Activated CD8-positive, alpha-beta T cell treated with anti-CD3 and anti-CD28 coated beads for 36 hours (primary cell): Measurements from ENCODE around the gene HDAC5. TPM values are rescaled to one million over a fixed set of nuclear protein-coding genes. Genes with fewer than 3 reads are reported as not detected.

Source experiments
- ATAC-seq: fragments of 200-7000 bp; cut with Tn5 transposase; one replicate; pipeline ENCODE4 v1.10.0; 2021; ENCODE audit warnings: mild to moderate bottlenecking, moderate library complexity
- CTCF ChIA-PET: fragments of 350-600 bp; sonication (Branson Sonifier 250); formaldehyde crosslinking; loops from one replicate; lab custom pipeline; 2021; ENCODE audit warnings: antibody characterized with exemption; lab: Charles Lee
- POLR2A ChIA-PET: fragments of 350-600 bp; sonication (Branson Sonifier 250); formaldehyde crosslinking; loops from one replicate; lab custom pipeline; 2021; ENCODE audit warnings: antibody characterized with exemption; lab: Charles Lee
- DNase-seq: peaks from one replicate; pipeline ENCODE4 v3.0.0-alpha.2; 2020
- H3K27ac Mint-ChIP-seq: one replicate; pipeline ENCODE4 v1.8.0; 2021; ENCODE audit warnings: mild to moderate bottlenecking, mixed read lengths
- H3K27me3 Mint-ChIP-seq: one replicate; pipeline ENCODE4 v1.8.0; 2021; ENCODE audit warnings: mixed read lengths
- H3K36me3 Mint-ChIP-seq: one replicate; pipeline ENCODE4 v1.8.0; 2021; ENCODE audit warnings: low read depth, mixed read lengths
- H3K4me1 Mint-ChIP-seq: one replicate; pipeline ENCODE4 v1.8.0; 2021; ENCODE audit warnings: low read depth, mixed read lengths
- H3K4me3 Mint-ChIP-seq: one replicate; pipeline ENCODE4 v1.8.0; 2021; ENCODE audit warnings: mild to moderate bottlenecking, moderate library complexity, mixed read lengths
- H3K9me3 Mint-ChIP-seq: one replicate; pipeline ENCODE4 v1.8.0; 2021; ENCODE audit warnings: mixed read lengths
- CTCF ChIP-seq: fragments of 200-600 bp; IDR thresholded peaks from one replicate; pipeline ENCODE4 v1.8.0; 2022; ENCODE audit warnings: antibody characterized with exemption, mild to moderate bottlenecking
- intact Hi-C: fragments of 100-400 bp; cut with micrococcal nuclease; formaldehyde crosslinking; loops from one replicate; pipeline ENCODE4 v1.10.0; 2022
- total RNA-seq, 2 experiments: library from RNA; stranded (reverse); gene quantifications; one replicate each; pipeline ENCODE4 v1.2.3, GENCODE V29; 2021

Gene HDAC5
- total RNA-seq, 2 experiments from 2014 or later, result 19.1 to 19.3 TPM

GRCh38 chr17:44074911-44075285 is 48.5 kb downstream of the HDAC5 start:
- no peak for TF ChIP-seq CTCF
- no peaks in the 10 kb centered on the region for H3K9me3 Mint-ChIP-seq
- peaks cover 1% of the 10 kb centered on the region for H3K36me3 Mint-ChIP-seq
- DNase-seq (no peak), ATAC-seq (no peak)
- intact Hi-C loops, result loop anchor here (10.0 kb wide), 1 partner anchor 50 kb away; the partner anchor contains the start of gene HDAC5
- peaks cover 15% of the 10 kb centered on the region for H3K4me1 Mint-ChIP-seq
- H3K4me3 Mint-ChIP-seq, result no peak overlapping the region
- H3K27me3 Mint-ChIP-seq, result no peaks in the 10 kb centered on the region
- no peak overlapping the region for H3K27ac Mint-ChIP-seq
- ChIA-PET POLR2A (interaction anchor here (0.8 kb wide), 1 partner anchor 9 kb away, joined by 3 read pairs; no protein-coding TSS in a partner anchor), CTCF (interaction anchor here (2.7 kb wide), 1 partner anchor 10 kb away, joined by 17 read pairs; no protein-coding TSS in a partner anchor)

- TF ChIP-seq CTCF, result no peak
- intact Hi-C loops, result loop anchor here (10.0 kb wide), 1 partner anchor 50 kb away; the partner anchor contains the start of gene HDAC5
- Mint-ChIP-seq H3K9me3 (no peaks in the 10 kb centered on the region), H3K27me3 (no peaks in the 10 kb centered on the region), H3K27ac (no peak overlapping the region), H3K4me3 (no peak overlapping the region), H3K36me3 (peaks cover 1% of the 10 kb centered on the region), H3K4me1 (peaks cover 17% of the 10 kb centered on the region)
- DNase-seq, result no peak
- ChIA-PET CTCF (interaction anchor here (2.7 kb wide), 1 partner anchor 10 kb away, joined by 17 read pairs; no protein-coding TSS in a partner anchor), POLR2A (interaction anchor here (0.8 kb wide), 1 partner anchor 10 kb away, joined by 3 read pairs; no protein-coding TSS in a partner anchor)
- ATAC-seq, result no peak
Observed at GRCh38 chr17:44074231-44074910, 49.1 kb downstream of the HDAC5 start.

GRCh38 chr17:44071772-44072171 is 51.7 kb downstream of the HDAC5 start:
- CTCF ChIA-PET, result interaction anchor here (0.9 to 1.2 kb wide), 2 partner anchors 49 to 51 kb away, joined by 3 to 4 read pairs; partner anchors contain the start of gene HDAC5
- Mint-ChIP-seq H3K9me3 (no peaks in the 10 kb centered on the region), H3K27ac (peak overlapping the region; percentile 30), H3K36me3 (peaks cover 3% of the 10 kb centered on the region), H3K4me3 (peak overlapping the region; percentile 84), H3K27me3 (no peaks in the 10 kb centered on the region), H3K4me1 (peaks cover 27% of the 10 kb centered on the region)
- TF ChIP-seq CTCF, result no peak
- intact Hi-C loops, result loop anchor here (10.0 kb wide), 1 partner anchor 53 kb away; the partner anchor contains the start of gene HDAC5
- POLR2A ChIA-PET, result interaction anchor here (1.3 to 2.3 kb wide), 2 partner anchors 16 to 17 kb away, joined by 3 to 8 read pairs; no protein-coding TSS in a partner anchor
- no peak for ATAC-seq
- no peak for DNase-seq

- DNase-seq (peak; percentile 90), ATAC-seq (no peak)
- Mint-ChIP-seq H3K4me1 (peaks cover 31% of the 10 kb centered on the region), H3K4me3 (peak overlapping the region; percentile 84), H3K36me3 (peaks cover 3% of the 10 kb centered on the region), H3K27me3 (no peaks in the 10 kb centered on the region), H3K27ac (peak overlapping the region; percentile 94), H3K9me3 (no peaks in the 10 kb centered on the region)
- ChIA-PET POLR2A (interaction anchor here (1.2 to 2.3 kb wide), 5 partner anchors 14 to 703 kb away, joined by 3 to 8 read pairs (median 4); no protein-coding TSS in a partner anchor), CTCF (interaction anchor here (1.2 kb wide), 1 partner anchor 49 kb away, joined by 3 read pairs; no protein-coding TSS in a partner anchor)
- intact Hi-C loops, result loop anchor here (10.0 kb wide), 1 partner anchor 54 kb away; the partner anchor contains the start of gene HDAC5
- TF ChIP-seq CTCF, result no peak
Observed at GRCh38 chr17:44071198-44071520, 52.3 kb downstream of the HDAC5 start.
